GM13977 (cell line): ENCODE data around the gene XAGE1A.
"Not testable (repeated sequence)": the region's sequence is repeated elsewhere in the genome, so short reads cannot be mapped to it uniquely, and the experiment has no call there.

Source experiments
- DNase-seq: peaks from one replicate; pipeline ENCODE4 v3.0.0; 2012; ENCODE audit warnings: low spot score
- in situ Hi-C: fragments of 300-500 bp; cut with MboI; formaldehyde crosslinking; loops from one replicate; pipeline ENCODE4 v1.12.0; 2022; ENCODE audit warnings: low sequenced_read_pairs, low pct_unique_long_range_greater_than_20kb, mixed read lengths, inconsistent platforms; ENCODE audit not compliant: unreplicated experiment
- TF ChIP-seq, protein P1 (sequence below): IDR thresholded peaks from 2 replicates; pipeline ENCODE4 v1.5.1; 2012; ENCODE audit warnings: mild to moderate bottlenecking, control low read depth; ENCODE audit not compliant: insufficient read depth; ENCODE audit errors: extremely low read depth, missing control alignments

XAGE1A gene

GRCh38 chrX:52542311-52542710 is 46.7 kb downstream of the XAGE1A start:
- TF ChIP-seq, protein P1, sequence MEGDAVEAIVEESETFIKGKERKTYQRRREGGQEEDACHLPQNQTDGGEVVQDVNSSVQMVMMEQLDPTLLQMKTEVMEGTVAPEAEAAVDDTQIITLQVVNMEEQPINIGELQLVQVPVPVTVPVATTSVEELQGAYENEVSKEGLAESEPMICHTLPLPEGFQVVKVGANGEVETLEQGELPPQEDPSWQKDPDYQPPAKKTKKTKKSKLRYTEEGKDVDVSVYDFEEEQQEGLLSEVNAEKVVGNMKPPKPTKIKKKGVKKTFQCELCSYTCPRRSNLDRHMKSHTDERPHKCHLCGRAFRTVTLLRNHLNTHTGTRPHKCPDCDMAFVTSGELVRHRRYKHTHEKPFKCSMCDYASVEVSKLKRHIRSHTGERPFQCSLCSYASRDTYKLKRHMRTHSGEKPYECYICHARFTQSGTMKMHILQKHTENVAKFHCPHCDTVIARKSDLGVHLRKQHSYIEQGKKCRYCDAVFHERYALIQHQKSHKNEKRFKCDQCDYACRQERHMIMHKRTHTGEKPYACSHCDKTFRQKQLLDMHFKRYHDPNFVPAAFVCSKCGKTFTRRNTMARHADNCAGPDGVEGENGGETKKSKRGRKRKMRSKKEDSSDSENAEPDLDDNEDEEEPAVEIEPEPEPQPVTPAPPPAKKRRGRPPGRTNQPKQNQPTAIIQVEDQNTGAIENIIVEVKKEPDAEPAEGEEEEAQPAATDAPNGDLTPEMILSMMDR, result no peak
- in situ Hi-C loops, result no loop called here
- no peak for DNase-seq

GRCh38 chrX:52544147-52544840 is 48.7 kb downstream of the XAGE1A start:
- TF ChIP-seq, protein P1, result no peak
- DNase-seq, result no peak
- in situ Hi-C loops, result no loop called here

- DNase-seq, result not testable (repeated sequence)
Observed at GRCh38 chrX:52548769-52549168, 53.2 kb downstream of the XAGE1A start.

More at GRCh38 chrX:52548769-52549168, 53.2 kb downstream of the XAGE1A start:
- in situ Hi-C loops, result not testable (repeated sequence)
